Skeletal muscle tissue (tissue), 4 donors: ENCODE results near the gene MPP3. TPM values are rescaled to one million over a fixed set of nuclear protein-coding genes. Genes with fewer than 3 reads are reported as not detected.

Source experiments
- H3K27ac ChIP-seq: one replicate; pipeline ENCODE4 v1.7.0; 2013; ENCODE audit warnings: mild to moderate bottlenecking, low read depth, low read length, inconsistent platforms
- H3K27me3 ChIP-seq, 3 donors: one replicate each; pipeline ENCODE4 v1.7.0; 2013; ENCODE audit warnings: low read length in 3 of 3; ENCODE audit not compliant: control insufficient read depth in 3 of 3, insufficient read depth in 3 of 3
- H3K36me3 ChIP-seq, 3 donors: one replicate each; pipeline ENCODE4 v1.7.0; 2013; ENCODE audit warnings: low read length in 3 of 3; ENCODE audit not compliant: control insufficient read depth in 3 of 3, insufficient read depth in 3 of 3
- H3K4me1 ChIP-seq, 3 donors: one replicate each; pipeline ENCODE4 v1.7.0; 2013; ENCODE audit warnings: low read length in 3 of 3, mild to moderate bottlenecking in 3 of 3; ENCODE audit not compliant: control insufficient read depth in 3 of 3, insufficient read depth in 3 of 3
- H3K4me3 ChIP-seq, 3 donors: one replicate each; pipeline ENCODE4 v1.7.0; 2013; ENCODE audit warnings: low read length in 3 of 3
- H3K9ac ChIP-seq, 3 donors: one replicate each; pipeline ENCODE4 v1.7.0; 2013; ENCODE audit warnings: low read length in 3 of 3, mild to moderate bottlenecking in 3 of 3, moderate library complexity in 2 of 3, low read depth in 1 of 3
- H3K9me3 ChIP-seq, 3 donors: one replicate each; pipeline ENCODE4 v1.7.0; 2013; ENCODE audit warnings: low read length in 3 of 3; ENCODE audit not compliant: control insufficient read depth in 3 of 3
- total RNA-seq: library from RNA; depleted of rRNA; stranded (reverse); fragments of >200 nt; gene quantifications from one replicate; pipeline ENCODE4 v1.2.3, GENCODE V29; 2014
- donor health status: Osteomylitis.

MPP3 gene
- total RNA-seq, 1 donor from 2014 or later: 4.2 TPM

- Histone ChIP-seq H3K4me3 (no peak overlapping the region), H3K27me3 (no peaks in the 10 kb centered on the region), H3K9ac (no peak overlapping the region), H3K36me3 (peaks cover 0 to 3% (median 0%) of the 10 kb centered on the region in 3 donors), H3K27ac (no peak overlapping the region), H3K9me3 (no peaks in the 10 kb centered on the region), H3K4me1 (no peaks in the 10 kb centered on the region)
Observed at GRCh38 chr17:43823350-43824084, 9.4 kb downstream of the MPP3 start.

GRCh38 chr17:43822570-43823190 lies 10.3 kb downstream of the MPP3 start:
- peaks cover 0 to 3% (median 0%) of the 10 kb centered on the region in 3 donors for H3K36me3 ChIP-seq
- H3K9me3 ChIP-seq: no peaks in the 10 kb centered on the region
- H3K4me1 ChIP-seq: no peaks in the 10 kb centered on the region
- no peak overlapping the region for H3K27ac ChIP-seq
- H3K27me3 ChIP-seq: no peaks in the 10 kb centered on the region
- no peak overlapping the region for H3K9ac ChIP-seq
- no peak overlapping the region for H3K4me3 ChIP-seq

GRCh38 chr17:43820759-43821158 lies 12.2 kb downstream of the MPP3 start:
- Histone ChIP-seq H3K9ac (no peak overlapping the region), H3K4me3 (no peak overlapping the region), H3K9me3 (no peaks in the 10 kb centered on the region), H3K36me3 (peaks cover 0 to 3% (median 0%) of the 10 kb centered on the region in 3 donors), H3K27ac (no peak overlapping the region), H3K27me3 (no peaks in the 10 kb centered on the region), H3K4me1 (no peaks in the 10 kb centered on the region)

GRCh38 chr17:43818966-43819365 lies 14.0 kb downstream of the MPP3 start:
- Histone ChIP-seq H3K36me3 (peaks cover 0 to 2% (median 0%) of the 10 kb centered on the region in 3 donors), H3K27me3 (no peaks in the 10 kb centered on the region), H3K9ac (no peak overlapping the region), H3K27ac (no peak overlapping the region), H3K9me3 (no peaks in the 10 kb centered on the region), H3K4me3 (no peak overlapping the region), H3K4me1 (no peaks in the 10 kb centered on the region)

GRCh38 chr17:43817826-43818225 lies 15.1 kb downstream of the MPP3 start:
- Histone ChIP-seq H3K4me1 (no peaks in the 10 kb centered on the region), H3K27ac (no peak overlapping the region), H3K27me3 (no peaks in the 10 kb centered on the region), H3K4me3 (no peak overlapping the region), H3K9ac (no peak overlapping the region), H3K36me3 (peaks cover 0 to 3% (median 0%) of the 10 kb centered on the region in 3 donors), H3K9me3 (no peaks in the 10 kb centered on the region)

- no peak overlapping the region for H3K27ac ChIP-seq
- H3K36me3 ChIP-seq: peaks cover 0 to 3% (median 0%) of the 10 kb centered on the region in 3 donors
- H3K9ac ChIP-seq: no peak overlapping the region
Observed at GRCh38 chr17:43816336-43817320, 16.3 kb downstream of the MPP3 start.

GRCh38 chr17:43814714-43815113 lies 18.2 kb downstream of the MPP3 start:
- Histone ChIP-seq H3K9ac (no peak overlapping the region), H3K4me1 (no peaks in the 10 kb centered on the region), H3K36me3 (peaks cover 0 to 2% (median 0%) of the 10 kb centered on the region in 3 donors), H3K27ac (no peak overlapping the region), H3K9me3 (no peaks in the 10 kb centered on the region), H3K4me3 (no peak overlapping the region), H3K27me3 (no peaks in the 10 kb centered on the region)

More at GRCh38 chr17:43816336-43817320, 16.3 kb downstream of the MPP3 start:
- Histone ChIP-seq H3K4me3 (no peak overlapping the region), H3K9me3 (no peaks in the 10 kb centered on the region), H3K4me1 (no peaks in the 10 kb centered on the region), H3K27me3 (no peaks in the 10 kb centered on the region)

GRCh38 chr17:43814026-43814425 lies 18.9 kb downstream of the MPP3 start:
- H3K36me3 ChIP-seq: peaks cover 0 to 2% (median 0%) of the 10 kb centered on the region in 3 donors
- no peak overlapping the region for H3K4me3 ChIP-seq
- H3K9ac ChIP-seq: no peak overlapping the region
- H3K4me1 ChIP-seq: no peaks in the 10 kb centered on the region
- H3K9me3 ChIP-seq: no peaks in the 10 kb centered on the region
- H3K27ac ChIP-seq: no peak overlapping the region
- H3K27me3 ChIP-seq: no peaks in the 10 kb centered on the region

- Histone ChIP-seq H3K36me3 (peaks cover 0 to 2% (median 0%) of the 10 kb centered on the region in 3 donors), H3K4me3 (no peak overlapping the region), H3K27ac (no peak overlapping the region), H3K9ac (no peak overlapping the region), H3K27me3 (no peaks in the 10 kb centered on the region), H3K4me1 (no peaks in the 10 kb centered on the region), H3K9me3 (no peaks in the 10 kb centered on the region)
Observed at GRCh38 chr17:43813386-43813785, 19.6 kb downstream of the MPP3 start.
